Testis (tissue), 3 donors: ENCODE measurements around the gene PCDHB10. TPM values are rescaled to one million over a fixed set of nuclear protein-coding genes. Genes with fewer than 3 reads are reported as not detected.
"Not testable (repeated sequence)": the region's sequence is repeated elsewhere in the genome, so short reads cannot be mapped to it uniquely, and the experiment has no call there.

Source experiments
- DNase-seq: peaks from one replicate; pipeline ENCODE4 v3.0.0-alpha.2; 2019
- H3K27ac ChIP-seq, 2 donors: fragments of 200-600 bp; sonication (generic); one replicate each; pipeline ENCODE4 v1.5.1; 2019
- H3K27me3 ChIP-seq: fragments of 200-600 bp; sonication (generic); one replicate; pipeline ENCODE4 v1.5.1; 2019
- H3K36me3 ChIP-seq: fragments of 200-600 bp; sonication (generic); one replicate; pipeline ENCODE4 v1.5.1; 2017; ENCODE audit warnings: low read depth; ENCODE audit errors: missing control alignments
- H3K4me1 ChIP-seq: fragments of 200-600 bp; sonication (generic); one replicate; pipeline ENCODE4 v1.5.1; 2019
- H3K4me3 ChIP-seq, 2 donors: fragments of 200-600 bp; sonication (generic); one replicate each; pipeline ENCODE4 v1.5.1; 2017 to 2019
- H3K9me3 ChIP-seq: fragments of 200-600 bp; sonication (generic); one replicate; pipeline ENCODE4 v1.5.1; 2017
- POLR2A ChIP-seq: fragments of 450-650 bp; IDR thresholded peaks from one replicate; pipeline ENCODE4 v1.6.1; 2017; ENCODE audit warnings: antibody characterized with exemption, mild to moderate bottlenecking, moderate library complexity
- WGBS, 2 donors: methylation state at CpG; one replicate each; pipeline ENCODE4 v1.1.5; 2018; 5-methylcytosine and 5-hydroxymethylcytosine counted together
- intact Hi-C: fragments of 100-400 bp; cut with DNase I; formaldehyde crosslinking; loops from one replicate; pipeline ENCODE4 v1.15.1; 2023; ENCODE audit warnings: low total_unique reads
- polyA plus RNA-seq: library from polyadenylated mRNA; stranded (reverse); fragments of 350-450 nt; fragmentation: Illumina TruSeq; extraction: RNeasy Lipid Tissue Mini Kit (QIAGEN cat#74804); gene quantifications from one replicate; pipeline ENCODE4 v1.2.3, GENCODE V29; 2014; ENCODE audit warnings: low read depth, low replicate concordance; ENCODE audit not compliant: insufficient read depth
- total RNA-seq, 2 donors: library from RNA; depleted of rRNA; stranded (reverse); fragments of >200 nt; gene quantifications; one replicate each; pipeline ENCODE4 v1.2.3, GENCODE V29; 2016
- TF ChIP-seq, protein P1 (sequence below), 3 experiments: fragments of 450-650 bp in 2 of 3; fragments of 200-600 bp in 1 of 3; sonication (generic) in 1 of 3; IDR thresholded peaks; one replicate each; pipeline ENCODE4 v1.5.1; 2016 to 2019; ENCODE audit warnings: antibody characterized with exemption in 3 of 3, mild to moderate bottlenecking in 2 of 3, moderate library complexity in 1 of 3

Gene PCDHB10
- total and polyA plus RNA-seq, 3 donors from 2014 or later = 1.5 to 4.9 (median 4.0) TPM

DNA sequence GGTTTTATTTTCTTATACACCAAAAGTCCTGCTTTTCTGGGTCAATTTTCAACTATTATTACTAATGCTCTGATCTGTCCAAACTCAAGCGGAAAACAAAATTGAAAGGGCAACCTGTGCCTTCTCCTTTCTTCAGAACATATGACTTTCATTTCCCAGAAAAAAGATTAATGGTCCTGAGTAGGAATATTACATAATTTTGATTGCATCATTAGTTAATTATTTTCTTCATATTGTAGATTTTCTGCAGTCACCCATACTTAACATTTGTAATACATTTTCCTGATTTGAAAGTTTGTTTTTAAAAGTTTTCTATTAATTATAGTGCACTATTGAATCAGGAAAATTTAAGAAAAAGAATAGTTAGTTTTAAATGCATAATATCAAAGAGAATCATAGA lies 16.2 kb upstream of the PCDHB10 start:
- Histone ChIP-seq H3K27ac (no peak overlapping the region), H3K27me3 (no peaks in the 10 kb centered on the region), H3K9me3 (no peaks in the 10 kb centered on the region), H3K36me3 (no peaks in the 10 kb centered on the region), H3K4me3 (no peak overlapping the region), H3K4me1 (no peaks in the 10 kb centered on the region)
- TF ChIP-seq, protein P1, sequence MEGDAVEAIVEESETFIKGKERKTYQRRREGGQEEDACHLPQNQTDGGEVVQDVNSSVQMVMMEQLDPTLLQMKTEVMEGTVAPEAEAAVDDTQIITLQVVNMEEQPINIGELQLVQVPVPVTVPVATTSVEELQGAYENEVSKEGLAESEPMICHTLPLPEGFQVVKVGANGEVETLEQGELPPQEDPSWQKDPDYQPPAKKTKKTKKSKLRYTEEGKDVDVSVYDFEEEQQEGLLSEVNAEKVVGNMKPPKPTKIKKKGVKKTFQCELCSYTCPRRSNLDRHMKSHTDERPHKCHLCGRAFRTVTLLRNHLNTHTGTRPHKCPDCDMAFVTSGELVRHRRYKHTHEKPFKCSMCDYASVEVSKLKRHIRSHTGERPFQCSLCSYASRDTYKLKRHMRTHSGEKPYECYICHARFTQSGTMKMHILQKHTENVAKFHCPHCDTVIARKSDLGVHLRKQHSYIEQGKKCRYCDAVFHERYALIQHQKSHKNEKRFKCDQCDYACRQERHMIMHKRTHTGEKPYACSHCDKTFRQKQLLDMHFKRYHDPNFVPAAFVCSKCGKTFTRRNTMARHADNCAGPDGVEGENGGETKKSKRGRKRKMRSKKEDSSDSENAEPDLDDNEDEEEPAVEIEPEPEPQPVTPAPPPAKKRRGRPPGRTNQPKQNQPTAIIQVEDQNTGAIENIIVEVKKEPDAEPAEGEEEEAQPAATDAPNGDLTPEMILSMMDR (IDR thresholded peaks at IDR 0.05) = no peak
- no peak for TF ChIP-seq POLR2A
- WGBS, 2 donors = 57 to 63% methylated on average over 1 of the region's 1 CpG
- DNase-seq = no peak
- intact Hi-C loops = no loop called here

DNA sequence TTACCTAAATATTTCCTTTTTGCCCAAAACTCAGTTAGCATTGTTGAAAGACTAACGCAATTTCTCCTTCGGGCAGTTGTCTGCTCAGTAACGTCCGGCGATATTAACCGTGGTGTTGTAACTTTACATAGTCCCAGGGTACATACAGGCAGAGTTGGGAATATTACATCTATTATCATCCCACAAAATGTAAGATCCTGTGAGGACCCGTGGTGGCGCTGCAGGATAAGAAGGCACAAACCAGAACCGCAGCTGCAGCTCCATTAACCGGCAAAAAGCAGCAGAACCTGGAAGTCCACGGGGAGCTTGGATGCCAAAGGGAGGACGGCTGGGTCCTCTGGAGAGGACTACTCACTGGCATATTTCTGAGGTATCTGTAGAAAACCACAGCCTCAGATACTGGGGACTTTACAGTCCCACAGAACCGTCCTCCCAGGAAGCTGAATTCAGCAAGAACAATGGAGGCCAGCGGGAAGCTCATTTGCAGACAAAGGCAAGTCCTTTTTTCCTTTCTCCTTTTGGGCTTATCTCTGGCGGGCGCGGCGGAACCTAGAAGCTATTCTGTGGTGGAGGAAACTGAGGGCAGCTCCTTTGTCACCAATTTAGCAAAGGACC lies 14.5 kb upstream of the PCDHB10 start, which contains the start of gene PCDHB8:
TSS of gene PCDHB8 (plus strand) at position 214 of the 615 bp plus-strand sequence. CDS start at position 459, 245 bp downstream.
- TF ChIP-seq, protein P1 (IDR thresholded peaks at IDR 0.05) = peak in 1 of 3 experiments; percentile 20
- H3K27me3 ChIP-seq, H3K4me1 ChIP-seq, intact Hi-C loops, H3K4me3 ChIP-seq, H3K36me3 ChIP-seq, H3K27ac ChIP-seq, H3K9me3 ChIP-seq: not testable (repeated sequence)
- 19 to 26% methylated on average over 14 to 15 of the region's 18 CpGs for WGBS, 2 donors
- DNase-seq = peak; percentile 78

DNA sequence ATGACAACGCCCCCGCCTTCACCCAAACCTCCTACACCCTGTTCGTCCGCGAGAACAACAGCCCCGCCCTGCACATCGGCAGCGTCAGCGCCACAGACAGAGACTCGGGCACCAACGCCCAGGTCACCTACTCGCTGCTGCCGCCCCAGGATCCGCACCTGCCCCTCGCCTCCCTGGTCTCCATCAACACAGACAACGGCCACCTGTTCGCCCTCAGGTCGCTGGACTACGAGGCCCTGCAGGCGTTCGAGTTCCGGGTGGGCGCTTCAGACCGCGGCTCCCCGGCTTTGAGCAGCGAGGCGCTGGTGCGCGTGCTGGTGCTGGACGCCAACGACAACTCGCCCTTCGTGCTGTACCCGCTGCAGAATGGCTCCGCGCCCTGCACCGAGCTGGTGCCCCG lies 12.8 kb upstream of the PCDHB10 start:
- not testable (repeated sequence) for H3K36me3 ChIP-seq, H3K9me3 ChIP-seq
- WGBS, 2 donors = 32 to 52% methylated on average over 28 to 37 of the region's 39 CpGs

DNA sequence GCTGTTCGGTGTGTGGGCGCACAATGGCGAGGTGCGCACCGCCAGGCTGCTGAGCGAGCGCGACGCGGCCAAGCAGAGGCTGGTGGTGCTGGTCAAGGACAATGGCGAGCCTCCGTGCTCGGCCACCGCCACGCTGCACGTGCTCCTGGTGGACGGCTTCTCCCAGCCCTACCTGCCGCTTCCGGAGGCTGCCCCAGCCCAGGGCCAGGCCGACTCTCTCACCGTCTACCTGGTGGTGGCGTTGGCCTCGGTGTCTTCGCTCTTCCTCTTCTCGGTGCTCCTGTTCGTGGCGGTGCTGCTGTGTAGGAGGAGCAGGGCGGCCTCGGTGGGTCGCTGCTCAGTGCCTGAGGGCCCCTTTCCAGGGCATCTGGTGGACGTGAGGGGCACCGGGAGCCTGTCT lies 12.3 kb upstream of the PCDHB10 start:
- 20 to 34% methylated on average over 15 to 22 of the region's 32 CpGs for WGBS, 2 donors
- intact Hi-C loops, H3K27me3 ChIP-seq, DNase-seq, H3K4me3 ChIP-seq, H3K4me1 ChIP-seq, H3K9me3 ChIP-seq, H3K27ac ChIP-seq, H3K36me3 ChIP-seq: not testable (repeated sequence)

More for the DNA sequence above, 12.8 kb upstream of the PCDHB10 start:
- H3K27me3 ChIP-seq, H3K4me1 ChIP-seq, DNase-seq, H3K27ac ChIP-seq, intact Hi-C loops, H3K4me3 ChIP-seq: not testable (repeated sequence)

DNA sequence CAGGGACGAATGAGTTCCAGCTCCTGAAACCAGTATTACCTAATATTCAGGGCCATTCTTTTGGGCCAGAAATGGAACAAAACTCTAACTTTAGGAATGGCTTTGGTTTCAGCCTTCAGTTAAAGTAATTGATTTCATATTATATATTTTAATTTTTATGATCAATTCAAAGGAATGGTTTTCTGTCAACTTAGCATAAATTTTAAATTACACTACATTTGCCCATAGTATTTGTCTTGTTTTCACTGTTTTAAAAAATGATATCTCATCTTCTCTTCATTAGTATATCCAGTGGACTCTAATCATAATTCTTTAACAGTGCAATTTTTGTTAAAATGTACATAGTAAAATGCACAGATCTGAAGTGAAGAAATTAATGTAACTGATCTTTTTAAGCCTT lies 11.8 kb upstream of the PCDHB10 start:
- WGBS, 2 donors = 37 to 69% methylated on average over 1 of the region's 1 CpG
- H3K4me3 ChIP-seq = no peak overlapping the region
- H3K27me3 ChIP-seq = no peaks in the 10 kb centered on the region
- no peak overlapping the region for H3K27ac ChIP-seq
- DNase-seq = no peak
- no peak for TF ChIP-seq POLR2A
- TF ChIP-seq, protein P1 (IDR thresholded peaks at IDR 0.05) = no peak
- no peaks in the 10 kb centered on the region for H3K36me3 ChIP-seq
- H3K9me3 ChIP-seq = no peaks in the 10 kb centered on the region
- no peaks in the 10 kb centered on the region for H3K4me1 ChIP-seq
- intact Hi-C loops = no loop called here

DNA sequence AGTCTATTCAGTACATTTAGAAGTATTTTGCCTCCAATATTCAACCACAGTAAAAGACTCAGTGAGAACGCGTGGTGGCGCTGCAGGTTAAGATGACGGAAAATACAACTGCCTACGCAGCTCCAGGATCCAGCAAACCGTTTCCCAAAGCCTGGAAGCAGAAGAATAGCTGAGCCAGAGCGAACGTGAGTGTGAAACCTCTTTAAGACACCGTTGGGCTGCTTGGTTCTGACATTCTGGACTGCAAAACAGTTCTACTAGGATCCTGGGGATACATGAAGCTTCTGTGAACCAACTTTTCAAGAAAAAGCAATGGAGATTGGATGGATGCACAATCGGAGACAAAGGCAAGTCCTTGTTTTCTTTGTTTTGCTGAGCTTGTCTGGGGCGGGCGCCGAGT lies 9.9 kb upstream of the PCDHB10 start, which contains the start of gene PCDHB16:
TSS of gene PCDHB16 (plus strand) at position 140 of the 400 bp plus-strand sequence. CDS start at position 313, 173 bp downstream.
- Histone ChIP-seq H3K27me3 (no peaks in the 10 kb centered on the region), H3K36me3 (no peaks in the 10 kb centered on the region), H3K9me3 (no peaks in the 10 kb centered on the region), H3K4me3 (peak within 1 kb of the TSS; percentile 16 to 45), H3K4me1 (no peaks in the 10 kb centered on the region), H3K27ac (no peak within 1 kb of the TSS)
- WGBS, 2 donors = 11 to 13% methylated on average over 13 of the region's 13 CpGs
- TF ChIP-seq, protein P1 (IDR thresholded peaks at IDR 0.05) = peak; percentile 40 to 49 (median 46)
- no peak for TF ChIP-seq POLR2A
- intact Hi-C loops = no loop called here
- peak; percentile 84 for DNase-seq

DNA sequence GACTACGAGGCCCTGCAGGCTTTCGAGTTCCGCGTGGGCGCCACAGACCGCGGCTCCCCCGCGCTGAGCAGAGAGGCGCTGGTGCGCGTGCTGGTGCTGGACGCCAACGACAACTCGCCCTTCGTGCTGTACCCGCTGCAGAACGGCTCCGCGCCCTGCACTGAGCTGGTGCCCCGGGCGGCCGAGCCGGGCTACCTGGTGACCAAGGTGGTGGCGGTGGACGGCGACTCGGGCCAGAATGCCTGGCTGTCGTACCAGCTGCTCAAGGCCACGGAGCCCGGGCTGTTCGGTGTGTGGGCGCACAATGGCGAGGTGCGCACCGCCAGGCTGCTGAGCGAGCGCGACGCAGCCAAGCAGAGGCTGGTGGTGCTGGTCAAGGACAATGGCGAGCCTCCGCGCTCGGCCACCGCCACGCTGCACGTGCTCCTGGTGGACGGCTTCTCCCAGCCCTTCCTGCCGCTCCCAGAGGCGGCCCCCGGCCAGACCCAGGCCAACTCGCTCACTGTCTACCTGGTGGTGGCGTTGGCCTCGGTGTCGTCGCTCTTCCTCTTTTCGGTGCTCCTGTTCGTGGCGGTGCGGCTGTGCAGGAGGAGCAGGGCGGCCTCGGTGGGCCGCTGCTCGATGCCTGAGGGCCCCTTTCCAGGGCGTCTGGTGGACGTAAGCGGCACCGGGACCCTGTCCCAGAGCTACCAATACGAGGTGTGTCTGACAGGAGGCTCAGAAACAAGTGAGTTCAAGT lies 7.9 kb upstream of the PCDHB10 start:
- H3K9me3 ChIP-seq, H3K36me3 ChIP-seq, H3K27me3 ChIP-seq: not testable (repeated sequence)

More for the DNA sequence above, 7.9 kb upstream of the PCDHB10 start:
- DNase-seq, H3K27ac ChIP-seq, H3K4me1 ChIP-seq, intact Hi-C loops, H3K4me3 ChIP-seq: not testable (repeated sequence)
- 28 to 35% methylated on average over 11 to 24 of the region's 69 CpGs for WGBS, 2 donors
